RPMI7951 (cell line): ENCODE results near the gene ZDHHC13. TPM values are rescaled to one million over a fixed set of nuclear protein-coding genes. Genes with fewer than 3 reads are reported as not detected.
A peak's percentile ranks its signal among the peaks of the same experiment; 100 is the strongest.

Source experiments
- DNase-seq: peaks from one replicate; pipeline ENCODE4 v3.0.0-alpha.2; 2012; ENCODE audit warnings: low read depth
- total RNA-seq: library from RNA; depleted of rRNA; stranded (reverse); fragments of >200 nt; shearing (Covaris generic); gene quantifications from 2 replicates; pipeline ENCODE4 v1.2.3, GENCODE V29; 2014

ZDHHC13 gene
- total RNA-seq, 1 experiment from 2014 or later: 20.1 TPM

- DNase-seq: no peak
Measured at GRCh38 chr11:19168090-19168489, 51.1 kb downstream of the ZDHHC13 start.

DNA sequence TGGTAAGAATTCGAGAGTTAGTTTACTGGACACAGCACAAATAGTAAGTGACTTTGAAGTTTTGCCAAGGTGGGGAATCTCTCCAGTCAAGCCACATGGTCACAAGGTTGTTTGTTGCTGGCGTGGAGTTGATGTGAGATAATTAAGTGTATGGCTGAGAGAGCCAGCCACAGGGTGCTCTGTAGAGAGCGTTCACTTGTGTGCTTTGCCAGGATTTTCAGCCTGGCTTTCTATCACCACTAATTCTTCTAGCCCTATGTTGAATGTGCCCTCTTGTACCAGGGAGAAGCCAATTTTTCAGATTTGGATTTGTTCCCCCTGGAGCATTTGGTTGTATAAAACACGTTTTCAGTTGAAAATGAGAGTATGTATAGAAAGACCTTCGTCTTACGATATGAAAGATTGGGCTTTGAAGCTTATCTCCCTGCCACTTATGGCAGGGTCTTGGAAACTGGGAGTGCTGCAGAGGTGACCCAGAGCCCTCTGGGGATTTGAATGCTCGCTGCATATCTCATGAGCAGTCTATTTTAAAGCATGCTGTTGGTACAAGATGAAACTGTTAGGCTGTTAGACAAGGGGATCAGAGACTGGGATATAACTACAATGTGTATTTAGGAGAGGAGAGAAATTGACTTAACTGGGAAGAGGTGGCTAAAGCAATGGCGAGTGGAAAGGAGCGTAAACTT, 56.2 kb downstream of the ZDHHC13 start:
- DNase-seq: no peak

- no peak for DNase-seq
Measured at GRCh38 chr11:19173964-19174638, 57.1 kb downstream of the ZDHHC13 start.

DNA sequence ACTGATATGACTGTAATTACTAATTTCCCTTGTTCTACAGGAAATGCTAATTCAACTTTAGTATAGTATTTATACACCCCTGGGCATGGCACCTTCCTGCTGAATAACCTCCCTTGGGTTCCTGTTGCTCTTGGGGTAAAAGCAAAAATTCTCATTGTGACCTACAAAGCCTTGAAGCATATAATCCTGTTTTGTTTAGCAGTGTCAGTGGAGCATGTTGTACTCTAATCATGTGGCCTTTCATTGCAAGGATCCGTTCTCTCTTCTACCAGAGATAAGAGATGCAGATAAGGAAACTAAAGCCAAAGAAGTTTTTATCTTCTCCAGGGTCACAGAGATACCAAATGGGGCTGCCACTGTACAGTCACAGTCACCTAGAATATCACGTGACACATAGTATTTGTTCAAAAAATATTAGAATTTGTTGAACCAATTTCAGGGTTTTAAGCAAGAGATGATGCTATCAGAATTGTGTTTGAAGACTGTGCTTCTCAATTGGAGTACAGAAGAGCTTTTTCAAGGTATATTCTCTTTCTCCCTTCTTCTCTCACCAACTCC, 59.7 kb downstream of the ZDHHC13 start:
- no peak for DNase-seq

GRCh38 chr11:19181531-19182261, 64.7 kb downstream of the ZDHHC13 start:
- DNase-seq: no peak

DNA sequence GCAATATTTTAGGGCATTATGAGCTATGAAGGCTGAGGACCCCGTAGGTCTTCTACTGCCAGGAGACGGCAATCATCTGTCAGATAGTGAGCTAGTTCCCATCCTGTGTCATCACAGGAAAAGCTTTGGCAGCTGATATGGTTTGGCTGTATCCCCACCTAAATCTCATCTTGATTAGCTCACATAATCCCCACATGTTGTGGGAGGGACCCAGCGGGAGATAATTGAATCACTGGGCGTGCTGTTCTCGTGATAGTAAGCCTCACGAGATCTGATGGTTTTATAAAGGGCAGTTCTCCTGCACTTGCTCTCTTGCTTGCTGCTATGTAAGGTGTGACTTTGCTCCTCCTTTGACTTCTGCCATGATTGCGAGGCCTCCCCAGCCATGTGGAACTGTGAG, 66.7 kb downstream of the ZDHHC13 start:
- no peak for DNase-seq

DNA sequence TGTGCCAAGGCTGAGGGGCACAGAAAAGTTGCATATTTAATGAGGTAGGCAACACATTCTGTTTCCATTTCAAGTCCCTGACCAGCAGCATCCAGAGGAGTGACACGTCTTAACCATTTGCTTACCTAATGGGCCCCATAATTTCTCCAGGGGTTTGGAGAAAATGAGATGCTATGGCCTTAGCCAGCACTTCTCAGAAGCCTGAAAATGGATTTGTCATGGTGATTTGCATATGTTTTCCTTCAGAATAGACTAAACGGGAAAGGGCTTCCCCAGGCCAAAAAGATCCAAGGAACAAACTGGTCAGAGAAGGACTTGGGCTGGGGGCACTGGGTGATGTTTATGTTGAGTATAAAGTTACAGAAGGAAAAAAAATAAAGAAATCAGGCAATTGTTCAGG, 68.1 kb downstream of the ZDHHC13 start:
- no peak for DNase-seq

- DNase-seq: no peak
Measured at GRCh38 chr11:19185516-19186052, 68.6 kb downstream of the ZDHHC13 start.

DNA sequence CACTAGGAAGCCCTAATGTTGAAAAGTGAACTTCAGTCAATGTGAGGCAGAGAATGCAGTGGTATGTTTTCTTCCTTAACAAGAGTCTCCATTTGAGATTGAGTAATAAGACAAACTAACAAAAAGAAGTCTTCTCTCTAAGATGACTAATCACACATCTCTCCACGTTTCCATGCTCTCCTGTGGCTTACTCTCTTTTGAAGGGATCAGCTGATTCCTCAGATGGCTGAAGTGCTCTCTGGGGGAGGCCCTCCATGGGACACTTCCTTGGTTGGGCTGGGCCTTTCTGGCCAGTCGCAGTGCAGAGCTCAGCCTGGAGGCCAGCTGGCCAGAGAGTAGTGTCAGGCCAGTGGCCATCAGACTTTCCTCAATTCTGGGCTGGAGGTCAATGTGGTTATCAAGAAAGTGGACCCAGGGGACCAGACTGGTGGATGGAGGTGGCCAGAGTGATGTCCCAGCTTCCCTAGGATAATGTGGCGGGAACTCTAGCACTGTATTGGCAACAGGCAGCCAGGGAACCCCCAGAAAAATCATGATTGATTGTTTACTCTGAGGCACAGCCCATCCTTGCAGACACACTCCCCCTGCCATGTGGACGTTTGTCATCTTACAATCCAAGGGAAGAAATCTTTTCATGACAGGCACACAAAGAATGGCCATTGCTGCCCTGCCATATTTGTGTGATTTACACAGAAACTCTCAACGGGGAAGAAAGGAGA, 70.3 kb downstream of the ZDHHC13 start:
- peak; percentile 26 for DNase-seq

DNA sequence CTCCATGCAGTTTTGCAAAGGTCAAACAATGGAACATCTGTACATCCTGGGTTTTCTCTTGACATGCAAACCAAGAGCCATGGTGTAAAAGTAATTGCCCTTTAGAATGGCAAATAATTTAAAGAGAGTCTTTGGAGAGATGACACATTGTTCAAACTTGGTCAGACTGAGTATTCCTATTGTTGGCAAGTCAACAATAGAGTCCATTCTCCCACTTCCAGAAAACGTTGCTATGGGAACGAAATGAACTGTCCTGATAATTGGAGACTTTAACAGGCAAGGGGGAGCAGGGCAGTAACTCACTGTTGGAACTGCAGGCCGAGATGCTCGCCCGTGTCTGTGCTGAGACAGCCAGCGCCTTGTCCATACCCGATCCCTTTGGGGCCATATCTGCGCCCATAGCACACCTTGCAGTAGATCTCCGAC, 70.9 kb downstream of the ZDHHC13 start:
- DNase-seq: peak; percentile 17

DNA sequence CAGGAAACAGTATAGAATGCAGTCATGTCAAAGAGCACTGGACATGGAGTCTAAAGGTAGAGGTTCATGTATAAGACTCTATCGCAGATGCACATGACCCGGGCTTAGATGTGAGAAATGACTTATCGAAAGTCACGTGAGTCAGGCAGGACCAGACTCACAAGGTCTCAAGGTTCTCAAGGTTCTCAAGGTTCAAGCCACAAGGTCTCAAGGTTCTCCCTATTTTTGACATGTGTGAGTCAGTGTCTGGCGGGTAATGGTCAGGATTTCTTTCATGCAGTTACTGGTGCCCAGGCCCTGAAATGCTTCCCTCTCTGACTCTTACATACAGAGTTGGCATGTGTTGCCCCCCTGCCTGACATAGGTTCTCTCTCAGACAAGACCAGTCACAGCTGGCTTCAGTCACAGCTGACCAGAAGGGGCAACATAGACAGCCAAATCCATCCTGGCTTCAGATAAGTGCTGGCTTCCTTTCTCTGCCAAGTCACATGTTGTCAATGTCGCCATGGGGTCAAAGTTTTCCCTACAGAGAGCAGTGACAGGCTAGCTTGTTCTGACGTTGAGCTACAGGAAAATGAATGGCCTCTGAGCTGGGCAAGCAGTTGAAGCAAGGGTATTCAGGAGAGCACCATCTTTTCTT, 74.7 kb downstream of the ZDHHC13 start:
- no peak for DNase-seq

- DNase-seq: no peak
Measured at GRCh38 chr11:19193916-19194315, 76.9 kb downstream of the ZDHHC13 start.

GRCh38 chr11:19194620-19195308, 77.8 kb downstream of the ZDHHC13 start:
- no peak for DNase-seq

DNA sequence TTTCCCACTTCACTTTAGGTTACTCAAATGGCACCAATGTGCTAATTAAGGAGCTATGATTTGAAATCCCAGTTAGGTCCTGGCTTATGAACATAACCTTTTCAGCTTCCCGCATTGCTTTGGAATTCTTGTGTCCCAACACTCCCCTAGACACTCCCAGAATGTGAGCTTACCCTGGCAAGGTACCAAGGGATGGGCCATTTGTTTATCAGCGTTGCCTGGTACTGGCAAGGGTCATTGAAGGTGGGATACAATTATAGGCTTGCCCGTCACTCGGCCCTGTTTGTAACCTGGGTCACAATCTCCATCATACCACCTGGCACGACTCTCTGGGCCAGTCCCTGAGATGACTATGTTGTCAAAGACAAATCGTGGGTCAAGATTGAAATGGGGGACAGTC, 79.5 kb downstream of the ZDHHC13 start:
- no peak for DNase-seq

DNA sequence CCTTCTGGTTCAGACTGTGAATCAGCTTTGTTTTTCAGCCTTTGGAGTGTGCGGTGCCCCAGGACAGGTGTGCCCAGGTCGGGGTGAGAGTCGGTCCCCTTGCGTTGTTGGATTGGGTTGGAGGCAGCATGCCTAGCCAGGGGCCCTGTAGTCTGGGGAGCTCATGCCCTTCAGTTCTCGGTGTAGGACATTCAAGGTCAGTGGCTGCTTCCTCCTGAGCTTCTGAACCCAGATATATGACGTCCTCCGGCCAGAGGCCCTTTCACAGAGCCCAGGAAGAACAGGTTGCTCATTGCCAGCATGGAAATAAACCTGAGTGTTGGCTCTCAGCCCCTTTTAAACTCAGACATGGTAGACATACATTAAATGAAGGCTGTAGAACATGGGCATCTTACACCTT, 82.1 kb downstream of the ZDHHC13 start:
- no peak for DNase-seq

DNA sequence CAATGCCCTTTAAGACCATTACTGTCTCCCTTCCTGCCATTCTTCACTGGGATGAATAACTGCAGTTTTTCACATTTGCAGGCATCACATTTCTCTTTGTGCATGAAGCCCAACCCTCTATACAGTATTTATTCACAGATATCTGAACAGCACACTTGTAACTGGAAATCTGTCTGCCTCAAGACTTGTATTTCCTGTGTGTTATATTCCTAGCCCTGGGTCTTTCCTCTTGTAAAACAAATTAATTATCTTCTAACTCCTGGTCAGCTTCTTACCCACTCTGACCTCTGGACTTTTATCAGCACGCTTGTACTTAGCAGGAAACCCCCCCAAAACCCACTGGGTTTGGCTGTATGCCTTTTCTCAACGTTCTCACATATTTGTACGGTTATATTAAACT, 82.8 kb downstream of the ZDHHC13 start:
- DNase-seq: no peak

GRCh38 chr11:19200410-19201201, 83.6 kb downstream of the ZDHHC13 start:
- peak; percentile 77 for DNase-seq

DNA sequence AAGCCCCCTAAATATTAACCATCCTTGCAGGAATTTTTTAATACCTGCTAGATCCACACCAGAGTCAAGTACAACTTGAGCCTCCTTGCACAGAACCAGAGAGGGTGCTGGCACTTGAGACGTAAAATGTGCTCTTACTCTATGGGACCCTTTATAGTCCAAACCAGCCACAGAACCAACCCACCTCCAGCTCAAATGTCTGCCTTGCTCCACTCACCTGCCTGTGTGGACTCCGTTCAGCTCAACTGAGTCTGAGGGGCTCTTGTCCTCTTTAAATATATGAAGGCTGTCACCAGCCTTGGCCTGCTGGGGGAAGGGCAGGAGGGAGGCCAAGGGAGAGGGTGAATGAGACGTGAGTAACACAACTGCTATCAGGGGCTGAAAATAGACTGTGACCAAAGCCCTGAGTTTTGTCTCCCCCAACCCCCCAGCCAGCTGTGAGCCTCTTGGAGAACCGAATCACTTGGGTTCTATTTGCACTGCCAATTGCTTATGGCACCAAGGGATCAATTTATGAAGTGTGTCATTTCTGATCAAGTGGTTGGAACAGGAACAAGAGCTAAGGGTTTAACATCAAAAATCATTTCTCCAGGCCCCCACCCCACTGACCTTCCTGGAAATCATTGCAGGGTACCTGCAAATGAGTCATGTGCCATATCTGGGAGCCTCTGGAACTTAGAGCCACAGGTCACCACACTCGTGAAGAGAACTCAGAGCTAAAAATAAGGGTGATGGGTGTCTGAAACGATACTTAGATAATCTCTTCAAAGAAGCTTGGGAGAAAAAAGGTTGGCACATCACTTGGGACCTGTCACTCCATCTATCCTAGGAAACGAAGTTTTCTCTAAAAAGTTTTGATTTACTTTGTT, 85.0 kb downstream of the ZDHHC13 start, which contains the start of gene CSRP3:
Gene CSRP3, minus strand, starts transcription at position 247 of the 869 bp plus-strand sequence. CDS start 9,535 bp downstream, outside the sequence.
- peak; percentile 20 for DNase-seq
